ENCODE measurements around the gene IPO9. TPM values are rescaled to one million over a fixed set of nuclear protein-coding genes. Genes with fewer than 3 reads are reported as not detected.

Gene IPO9
- total RNA-seq, 1 donor from 2014 or later: 12.8 TPM

DNA sequence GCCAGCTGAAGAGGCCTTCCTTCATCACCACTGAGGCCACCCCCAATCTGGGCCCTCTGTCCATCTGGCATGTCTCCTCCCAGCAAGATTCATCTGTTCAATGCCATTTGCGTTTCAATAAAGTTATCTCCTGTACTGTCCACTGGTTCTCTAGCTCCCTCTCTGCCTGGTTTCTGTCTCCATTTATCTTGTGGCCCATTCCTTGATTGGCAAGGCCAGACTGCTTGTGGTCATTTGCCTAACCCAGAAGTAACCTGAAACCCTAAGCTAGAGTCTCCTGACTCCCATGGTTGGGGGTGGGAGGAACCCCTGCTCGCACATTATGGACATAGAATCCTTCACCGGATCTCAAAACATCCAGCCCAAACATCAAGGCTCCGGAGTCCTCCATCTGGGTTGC lies 2.1 kb upstream of the IPO9 start:
- TF ChIP-seq POLR2AphosphoS5 (IDR thresholded peaks at IDR 0.05; ENCODE audit: insufficient read depth in 1 of 2, low read depth in 1 of 2) (no peak), POLR2A (IDR thresholded peaks at IDR 0.05) (no peak)
- TF ChIP-seq, protein P1, sequence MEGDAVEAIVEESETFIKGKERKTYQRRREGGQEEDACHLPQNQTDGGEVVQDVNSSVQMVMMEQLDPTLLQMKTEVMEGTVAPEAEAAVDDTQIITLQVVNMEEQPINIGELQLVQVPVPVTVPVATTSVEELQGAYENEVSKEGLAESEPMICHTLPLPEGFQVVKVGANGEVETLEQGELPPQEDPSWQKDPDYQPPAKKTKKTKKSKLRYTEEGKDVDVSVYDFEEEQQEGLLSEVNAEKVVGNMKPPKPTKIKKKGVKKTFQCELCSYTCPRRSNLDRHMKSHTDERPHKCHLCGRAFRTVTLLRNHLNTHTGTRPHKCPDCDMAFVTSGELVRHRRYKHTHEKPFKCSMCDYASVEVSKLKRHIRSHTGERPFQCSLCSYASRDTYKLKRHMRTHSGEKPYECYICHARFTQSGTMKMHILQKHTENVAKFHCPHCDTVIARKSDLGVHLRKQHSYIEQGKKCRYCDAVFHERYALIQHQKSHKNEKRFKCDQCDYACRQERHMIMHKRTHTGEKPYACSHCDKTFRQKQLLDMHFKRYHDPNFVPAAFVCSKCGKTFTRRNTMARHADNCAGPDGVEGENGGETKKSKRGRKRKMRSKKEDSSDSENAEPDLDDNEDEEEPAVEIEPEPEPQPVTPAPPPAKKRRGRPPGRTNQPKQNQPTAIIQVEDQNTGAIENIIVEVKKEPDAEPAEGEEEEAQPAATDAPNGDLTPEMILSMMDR (IDR thresholded peaks at IDR 0.05): no peak
- intact Hi-C loops (cut with DNase I): no loop called here
- Histone ChIP-seq H3K27ac (no peak overlapping the region), H3K4me3 (no peak overlapping the region), H3K36me3 (no peaks in the 10 kb centered on the region), H3K27me3 (no peaks in the 10 kb centered on the region), H3K4me1 (peaks cover 37% of the 10 kb centered on the region), H3K9me3 (no peaks in the 10 kb centered on the region)
- no peak for DNase-seq (ENCODE audit: extremely low spot score in 2 of 2)

DNA sequence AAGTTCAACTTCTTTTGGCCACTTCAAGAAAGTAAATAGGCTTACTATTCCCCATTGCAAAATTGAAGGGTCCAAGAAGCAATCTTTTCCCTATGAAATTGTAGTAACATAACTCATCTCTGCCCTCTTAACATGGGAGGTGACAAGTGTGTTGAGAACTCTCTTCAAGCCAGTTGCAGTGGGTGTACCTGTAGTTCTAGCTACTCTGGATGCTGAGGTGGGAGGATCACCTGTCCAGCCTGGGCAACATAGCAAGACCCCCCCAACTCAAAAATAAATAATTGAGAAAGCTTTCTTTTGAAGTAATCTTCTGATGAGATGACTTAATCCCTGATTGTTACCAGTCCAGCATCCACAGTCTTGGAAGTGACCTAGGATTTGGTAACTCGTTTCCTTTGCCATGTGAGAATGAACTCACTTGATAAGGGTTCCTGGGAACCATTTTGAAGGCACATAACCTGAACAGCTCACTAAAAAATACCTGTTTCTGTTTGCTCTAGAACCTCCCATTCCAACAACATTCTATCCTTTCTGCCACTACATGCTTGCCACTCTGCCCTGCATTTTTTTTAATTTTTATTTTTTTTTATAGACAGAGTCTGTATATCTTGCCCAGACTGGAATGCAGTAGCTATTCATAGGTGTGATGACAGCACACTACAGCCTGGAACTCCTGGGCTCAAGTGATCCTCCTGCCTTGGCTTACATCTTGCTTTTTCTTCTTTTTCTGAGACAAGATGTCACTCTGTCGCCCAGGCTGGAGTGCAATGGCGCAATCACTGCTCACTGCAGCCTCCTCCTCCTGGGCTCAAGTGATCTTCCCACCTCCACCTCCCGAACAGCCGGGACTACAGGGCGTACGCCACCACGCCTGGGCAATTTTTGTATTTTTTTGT lies 1.4 kb upstream of the IPO9 start:
- Histone ChIP-seq H3K27me3 (no peaks in the 10 kb centered on the region), H3K4me3 (no peak overlapping the region), H3K27ac (no peak overlapping the region), H3K36me3 (no peaks in the 10 kb centered on the region), H3K9me3 (no peaks in the 10 kb centered on the region), H3K4me1 (peaks cover 43% of the 10 kb centered on the region)
- no peak for TF ChIP-seq POLR2A (IDR thresholded peaks at IDR 0.05)
- TF ChIP-seq, protein P1 (IDR thresholded peaks at IDR 0.05): no peak
- no peak for TF ChIP-seq POLR2AphosphoS5 (IDR thresholded peaks at IDR 0.05; ENCODE audit: insufficient read depth in 1 of 2, low read depth in 1 of 2)
- intact Hi-C loops (cut with DNase I): no loop called here
- DNase-seq (ENCODE audit: extremely low spot score in 2 of 2): no peak

DNA sequence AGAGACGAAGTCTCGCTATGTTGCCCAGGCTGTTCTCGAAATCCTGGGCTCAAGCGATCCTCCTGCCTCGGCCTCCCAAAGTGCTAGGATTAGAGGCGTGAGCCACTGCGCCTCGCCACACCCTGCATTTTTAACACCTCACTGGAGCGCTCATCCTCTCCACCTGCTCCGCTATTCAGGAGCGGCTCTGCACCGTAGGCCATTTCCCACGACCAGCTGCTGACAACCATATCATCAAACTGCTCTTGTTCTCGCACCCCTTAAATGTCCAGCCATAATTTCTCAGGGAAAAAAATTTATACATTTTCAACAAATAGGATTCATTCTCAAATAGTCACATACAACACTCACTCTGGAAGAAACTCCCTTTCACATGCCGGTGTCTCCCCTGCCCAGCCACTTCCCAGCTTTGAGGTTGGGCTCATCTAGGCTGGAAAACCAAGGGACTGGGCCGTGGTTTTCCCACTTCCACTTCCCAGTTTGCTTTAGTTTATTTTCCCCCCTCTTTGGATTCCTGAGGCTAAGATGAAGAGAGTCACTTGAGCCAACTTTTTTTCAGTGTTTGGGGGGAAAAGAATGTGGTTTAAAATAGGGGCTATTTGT lies 639 bp upstream of the IPO9 start:
- peaks cover 47% of the 10 kb centered on the region for H3K4me1 ChIP-seq
- intact Hi-C loops (cut with DNase I): no loop called here
- H3K27me3 ChIP-seq: no peaks in the 10 kb centered on the region
- H3K27ac ChIP-seq: peak overlapping the region; percentile 94
- no peak overlapping the region for H3K4me3 ChIP-seq
- no peaks in the 10 kb centered on the region for H3K36me3 ChIP-seq
- no peak for DNase-seq (ENCODE audit: extremely low spot score in 2 of 2)
- H3K9me3 ChIP-seq: no peaks in the 10 kb centered on the region
- TF ChIP-seq POLR2A (IDR thresholded peaks at IDR 0.05) (no peak), POLR2AphosphoS5 (IDR thresholded peaks at IDR 0.05; ENCODE audit: insufficient read depth in 1 of 2, low read depth in 1 of 2) (no peak)
- TF ChIP-seq, protein P1 (IDR thresholded peaks at IDR 0.05): no peak

DNA sequence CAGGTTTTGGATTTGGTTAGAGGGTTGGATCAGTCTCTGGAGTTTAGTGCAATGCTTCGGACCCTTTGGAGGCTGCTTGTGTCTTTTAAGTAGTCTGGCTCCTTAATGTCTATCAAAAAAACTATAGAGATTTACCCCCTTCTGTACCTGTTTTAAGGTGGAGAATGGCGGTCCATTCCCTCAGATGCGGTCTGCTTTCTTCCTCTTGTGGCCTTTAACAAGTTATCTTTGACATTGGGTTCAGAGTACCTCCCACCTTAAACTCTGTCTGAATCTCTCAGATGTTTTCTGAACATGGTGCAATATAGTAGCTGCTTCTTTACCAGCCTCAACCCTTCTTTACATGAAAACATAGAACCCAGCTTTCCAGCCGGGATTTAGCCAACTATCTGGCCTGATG lies 2.4 kb downstream of the IPO9 start:
- H3K27ac ChIP-seq: no peak overlapping the region
- H3K4me1 ChIP-seq: peaks cover 55% of the 10 kb centered on the region
- H3K9me3 ChIP-seq: no peaks in the 10 kb centered on the region
- no peaks in the 10 kb centered on the region for H3K27me3 ChIP-seq
- H3K4me3 ChIP-seq: no peak overlapping the region
- TF ChIP-seq, protein P1 (IDR thresholded peaks at IDR 0.05): no peak
- TF ChIP-seq POLR2AphosphoS5 (IDR thresholded peaks at IDR 0.05; ENCODE audit: insufficient read depth in 1 of 2, low read depth in 1 of 2): no peak
- TF ChIP-seq POLR2A (IDR thresholded peaks at IDR 0.05): no peak
- intact Hi-C loops (cut with DNase I): no loop called here
- no peak for DNase-seq (ENCODE audit: extremely low spot score in 2 of 2)
- H3K36me3 ChIP-seq: no peaks in the 10 kb centered on the region

DNA sequence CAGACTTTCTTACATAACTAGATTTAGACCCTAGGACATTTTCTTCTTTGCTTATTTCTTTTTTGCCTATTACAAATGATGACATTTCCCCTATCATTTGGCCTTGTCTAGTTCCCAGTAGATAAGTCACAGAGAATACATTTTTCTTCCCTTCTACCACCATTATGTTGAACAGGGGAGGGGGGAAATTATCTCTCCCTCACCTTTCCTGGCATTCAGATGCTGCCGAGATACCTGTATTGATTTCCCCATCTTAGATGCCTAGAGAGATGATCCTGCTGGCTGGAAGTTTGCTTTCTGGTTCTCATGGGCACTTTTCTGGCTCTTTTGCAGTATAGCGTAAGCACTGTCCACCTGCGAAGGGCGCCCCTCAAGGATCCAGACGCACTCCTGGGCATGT lies 5.7 kb downstream of the IPO9 start:
- intact Hi-C loops (cut with DNase I): no loop called here
- H3K9me3 ChIP-seq: no peaks in the 10 kb centered on the region
- TF ChIP-seq POLR2A (IDR thresholded peaks at IDR 0.05) (no peak), POLR2AphosphoS5 (IDR thresholded peaks at IDR 0.05; ENCODE audit: insufficient read depth in 1 of 2, low read depth in 1 of 2) (no peak)
- TF ChIP-seq, protein P1 (IDR thresholded peaks at IDR 0.05): no peak
- no peaks in the 10 kb centered on the region for H3K36me3 ChIP-seq
- peaks cover 39% of the 10 kb centered on the region for H3K4me1 ChIP-seq
- no peak overlapping the region for H3K27ac ChIP-seq
- no peaks in the 10 kb centered on the region for H3K27me3 ChIP-seq
- no peak for DNase-seq (ENCODE audit: extremely low spot score in 2 of 2)
- no peak overlapping the region for H3K4me3 ChIP-seq
